Measurements from ENCODE around the gene MGAM2.

Gene MGAM2

GRCh38 chr7:142140401-142140959, 29.0 kb downstream of the MGAM2 start:
- Histone ChIP-seq H3K9me3 (ENCODE audit: control insufficient read depth, insufficient read depth, low read length) (no peaks in the 10 kb centered on the region), H3K27me3 (ENCODE audit: control insufficient read depth, insufficient read depth, low read length) (no peaks in the 10 kb centered on the region), H3K27ac (ENCODE audit: low read length) (no peak overlapping the region), H3K36me3 (ENCODE audit: control insufficient read depth, insufficient read depth, low read length) (no peaks in the 10 kb centered on the region), H3K4me3 (ENCODE audit: low read length) (no peak overlapping the region), H3K4me1 (ENCODE audit: control insufficient read depth, insufficient read depth, low read length) (no peaks in the 10 kb centered on the region)
- DNase-seq (ENCODE audit: low read depth, low spot score) = no peak
- no CpG with 5 or more reads among the region's 2 CpGs for WGBS (ENCODE audit: insufficient coverage, insufficient read length)

DNA sequence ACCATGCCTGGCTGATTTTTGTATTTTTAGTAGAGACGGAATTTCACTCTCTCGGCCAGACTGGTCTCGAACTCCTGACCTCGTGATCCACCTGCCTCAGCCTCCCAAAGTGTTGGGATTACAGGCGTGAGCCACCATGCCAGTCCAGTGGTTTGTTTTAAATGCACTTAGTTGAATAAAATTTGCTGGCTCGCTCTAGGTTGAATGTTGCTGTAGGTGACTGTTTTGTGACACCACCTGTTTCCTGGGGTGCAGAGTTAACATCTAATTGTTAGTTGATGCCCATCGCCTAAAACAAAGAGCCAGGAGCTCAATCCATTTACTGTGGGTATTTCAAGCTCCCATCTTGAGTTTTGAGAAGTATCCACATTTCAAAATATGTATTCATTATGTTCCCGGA, 31.2 kb downstream of the MGAM2 start:
- DNase-seq (ENCODE audit: low read depth, low spot score) = no peak
- H3K4me3 ChIP-seq (ENCODE audit: low read length) = no peak overlapping the region
- no CpG with 5 or more reads among the region's 8 CpGs for WGBS (ENCODE audit: insufficient coverage, insufficient read length)

DNA sequence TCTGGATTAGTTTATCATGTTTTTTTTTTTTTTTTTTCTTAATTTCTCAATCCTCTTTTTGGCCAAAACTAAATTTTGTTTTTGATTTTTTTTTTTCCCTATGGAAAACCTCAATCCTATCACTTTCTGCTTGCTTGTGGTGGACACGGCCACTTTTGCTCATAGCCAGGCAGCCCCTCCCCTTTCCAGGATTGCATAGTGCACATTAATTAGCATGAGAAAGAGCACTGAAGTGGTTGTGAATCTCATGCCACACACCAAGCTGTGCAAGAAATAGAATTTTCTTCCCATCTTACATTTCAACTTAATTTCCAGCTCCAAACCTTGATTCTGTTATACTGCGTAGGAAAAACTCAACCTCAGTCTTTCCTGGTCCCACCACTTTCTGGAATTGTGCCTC, 34.6 kb downstream of the MGAM2 start:
- Histone ChIP-seq H3K27me3 (ENCODE audit: control insufficient read depth, insufficient read depth, low read length) (no peaks in the 10 kb centered on the region), H3K4me1 (ENCODE audit: control insufficient read depth, insufficient read depth, low read length) (peaks cover 4% of the 10 kb centered on the region; the same call in 1 of the 2 replicates), H3K27ac (ENCODE audit: low read length) (no peak overlapping the region), H3K9me3 (ENCODE audit: control insufficient read depth, insufficient read depth, low read length) (no peaks in the 10 kb centered on the region), H3K4me3 (ENCODE audit: low read length) (no peak overlapping the region), H3K36me3 (ENCODE audit: control insufficient read depth, insufficient read depth, low read length) (no peaks in the 10 kb centered on the region)
- WGBS (ENCODE audit: insufficient coverage, insufficient read length) = no CpG with 5 or more reads among the region's 2 CpGs
- DNase-seq (ENCODE audit: low read depth, low spot score) = no peak

More for the DNA sequence above, 31.2 kb downstream of the MGAM2 start:
- Histone ChIP-seq H3K36me3 (ENCODE audit: control insufficient read depth, insufficient read depth, low read length) (no peaks in the 10 kb centered on the region), H3K27me3 (ENCODE audit: control insufficient read depth, insufficient read depth, low read length) (no peaks in the 10 kb centered on the region), H3K9me3 (ENCODE audit: control insufficient read depth, insufficient read depth, low read length) (no peaks in the 10 kb centered on the region), H3K4me1 (ENCODE audit: control insufficient read depth, insufficient read depth, low read length) (peaks cover 3% of the 10 kb centered on the region; the same call in 1 of the 2 replicates), H3K27ac (ENCODE audit: low read length) (no peak overlapping the region)

GRCh38 chr7:142150356-142150755, 38.8 kb downstream of the MGAM2 start:
- Histone ChIP-seq H3K4me3 (ENCODE audit: low read length) (no peak overlapping the region), H3K27ac (ENCODE audit: low read length) (no peak overlapping the region), H3K4me1 (ENCODE audit: control insufficient read depth, insufficient read depth, low read length) (peaks cover 4% of the 10 kb centered on the region; the same call in 1 of the 2 replicates), H3K27me3 (ENCODE audit: control insufficient read depth, insufficient read depth, low read length) (no peaks in the 10 kb centered on the region), H3K9me3 (ENCODE audit: control insufficient read depth, insufficient read depth, low read length) (no peaks in the 10 kb centered on the region), H3K36me3 (ENCODE audit: control insufficient read depth, insufficient read depth, low read length) (no peaks in the 10 kb centered on the region)
- no CpG with 5 or more reads among the region's 1 CpG for WGBS (ENCODE audit: insufficient coverage, insufficient read length)
- DNase-seq (ENCODE audit: low read depth, low spot score) = no peak

DNA sequence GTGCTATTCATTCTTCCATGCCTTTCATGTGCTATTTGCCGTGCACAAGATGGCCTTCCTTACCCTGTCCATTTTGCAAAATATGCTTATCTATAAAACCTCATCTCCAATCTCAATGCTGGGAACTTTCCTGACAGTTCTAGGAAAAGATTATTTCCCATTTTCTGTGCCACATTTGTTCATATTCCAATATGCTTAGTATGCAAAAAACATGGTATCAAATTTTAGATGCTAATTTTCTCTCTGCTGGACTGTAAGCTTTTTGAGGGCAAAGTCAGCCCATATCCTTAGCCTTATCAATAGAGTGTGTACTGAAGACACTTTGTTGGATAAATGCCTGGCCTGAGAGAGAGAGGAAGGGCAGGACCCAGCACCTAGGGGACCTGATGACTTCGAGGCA, 39.4 kb downstream of the MGAM2 start:
- no peaks in the 10 kb centered on the region for H3K36me3 ChIP-seq (ENCODE audit: control insufficient read depth, insufficient read depth, low read length)
- no peak overlapping the region for H3K4me3 ChIP-seq (ENCODE audit: low read length)
- WGBS (ENCODE audit: insufficient coverage, insufficient read length) = no CpG with 5 or more reads among the region's 2 CpGs
- no peak overlapping the region for H3K27ac ChIP-seq (ENCODE audit: low read length)
- no peaks in the 10 kb centered on the region for H3K9me3 ChIP-seq (ENCODE audit: control insufficient read depth, insufficient read depth, low read length)
- DNase-seq (ENCODE audit: low read depth, low spot score) = no peak
- no peaks in the 10 kb centered on the region for H3K27me3 ChIP-seq (ENCODE audit: control insufficient read depth, insufficient read depth, low read length)
- peaks cover 4% of the 10 kb centered on the region; the same call in 1 of the 2 replicates for H3K4me1 ChIP-seq (ENCODE audit: control insufficient read depth, insufficient read depth, low read length)

- Histone ChIP-seq H3K4me1 (ENCODE audit: control insufficient read depth, insufficient read depth, low read length) (peaks cover 1% of the 10 kb centered on the region; the same call in 1 of the 2 replicates), H3K36me3 (ENCODE audit: control insufficient read depth, insufficient read depth, low read length) (no peaks in the 10 kb centered on the region), H3K4me3 (ENCODE audit: low read length) (no peak overlapping the region), H3K9me3 (ENCODE audit: control insufficient read depth, insufficient read depth, low read length) (no peaks in the 10 kb centered on the region), H3K27me3 (ENCODE audit: control insufficient read depth, insufficient read depth, low read length) (no peaks in the 10 kb centered on the region), H3K27ac (ENCODE audit: low read length) (no peak overlapping the region)
- WGBS (ENCODE audit: insufficient coverage, insufficient read length) = no CpG with 5 or more reads among the region's 1 CpG
- DNase-seq (ENCODE audit: low read depth, low spot score) = no peak
These were observed 40.6 kb downstream of the MGAM2 start for GRCh38 chr7:142152076-142152475.

- WGBS (ENCODE audit: insufficient coverage, insufficient read length) = no CpG with 5 or more reads among the region's 4 CpGs
- Histone ChIP-seq H3K27me3 (ENCODE audit: control insufficient read depth, insufficient read depth, low read length) (no peaks in the 10 kb centered on the region), H3K9me3 (ENCODE audit: control insufficient read depth, insufficient read depth, low read length) (no peaks in the 10 kb centered on the region), H3K27ac (ENCODE audit: low read length) (no peak overlapping the region), H3K4me3 (ENCODE audit: low read length) (no peak overlapping the region), H3K36me3 (ENCODE audit: control insufficient read depth, insufficient read depth, low read length) (no peaks in the 10 kb centered on the region), H3K4me1 (ENCODE audit: control insufficient read depth, insufficient read depth, low read length) (no peaks in the 10 kb centered on the region)
- no peak for DNase-seq (ENCODE audit: low read depth, low spot score)
These were observed 41.9 kb downstream of the MGAM2 start for GRCh38 chr7:142153400-142153799.

GRCh38 chr7:142158736-142159496, 47.4 kb downstream of the MGAM2 start:
- no peaks in the 10 kb centered on the region for H3K27me3 ChIP-seq (ENCODE audit: control insufficient read depth, insufficient read depth, low read length)
- WGBS (ENCODE audit: insufficient coverage, insufficient read length) = no CpG with 5 or more reads among the region's 2 CpGs

GRCh38 chr7:142161921-142162320, 50.4 kb downstream of the MGAM2 start:
- H3K4me1 ChIP-seq (ENCODE audit: control insufficient read depth, insufficient read depth, low read length) = no peaks in the 10 kb centered on the region
- DNase-seq (ENCODE audit: low read depth, low spot score) = no peak
- no peaks in the 10 kb centered on the region for H3K9me3 ChIP-seq (ENCODE audit: control insufficient read depth, insufficient read depth, low read length)
- no peaks in the 10 kb centered on the region for H3K27me3 ChIP-seq (ENCODE audit: control insufficient read depth, insufficient read depth, low read length)
- H3K4me3 ChIP-seq (ENCODE audit: low read length) = no peak overlapping the region
- no CpG with 5 or more reads among the region's 1 CpG for WGBS (ENCODE audit: insufficient coverage, insufficient read length)
- no peaks in the 10 kb centered on the region for H3K36me3 ChIP-seq (ENCODE audit: control insufficient read depth, insufficient read depth, low read length)
- no peak overlapping the region for H3K27ac ChIP-seq (ENCODE audit: low read length)

More at GRCh38 chr7:142158736-142159496, 47.4 kb downstream of the MGAM2 start:
- H3K27ac ChIP-seq (ENCODE audit: low read length) = no peak overlapping the region
- no peaks in the 10 kb centered on the region for H3K36me3 ChIP-seq (ENCODE audit: control insufficient read depth, insufficient read depth, low read length)
- H3K4me3 ChIP-seq (ENCODE audit: low read length) = no peak overlapping the region
- no peak for DNase-seq (ENCODE audit: low read depth, low spot score)
- no peaks in the 10 kb centered on the region for H3K9me3 ChIP-seq (ENCODE audit: control insufficient read depth, insufficient read depth, low read length)
- no peaks in the 10 kb centered on the region for H3K4me1 ChIP-seq (ENCODE audit: control insufficient read depth, insufficient read depth, low read length)

GRCh38 chr7:142168746-142169145, 57.2 kb downstream of the MGAM2 start:
- Histone ChIP-seq H3K4me1 (ENCODE audit: control insufficient read depth, insufficient read depth, low read length) (no peaks in the 10 kb centered on the region), H3K9me3 (ENCODE audit: control insufficient read depth, insufficient read depth, low read length) (no peaks in the 10 kb centered on the region), H3K36me3 (ENCODE audit: control insufficient read depth, insufficient read depth, low read length) (no peaks in the 10 kb centered on the region), H3K27ac (ENCODE audit: low read length) (no peak overlapping the region), H3K4me3 (ENCODE audit: low read length) (no peak overlapping the region), H3K27me3 (ENCODE audit: control insufficient read depth, insufficient read depth, low read length) (no peaks in the 10 kb centered on the region)
- DNase-seq (ENCODE audit: low read depth, low spot score) = no peak
- no CpG with 5 or more reads among the region's 2 CpGs for WGBS (ENCODE audit: insufficient coverage, insufficient read length)

DNA sequence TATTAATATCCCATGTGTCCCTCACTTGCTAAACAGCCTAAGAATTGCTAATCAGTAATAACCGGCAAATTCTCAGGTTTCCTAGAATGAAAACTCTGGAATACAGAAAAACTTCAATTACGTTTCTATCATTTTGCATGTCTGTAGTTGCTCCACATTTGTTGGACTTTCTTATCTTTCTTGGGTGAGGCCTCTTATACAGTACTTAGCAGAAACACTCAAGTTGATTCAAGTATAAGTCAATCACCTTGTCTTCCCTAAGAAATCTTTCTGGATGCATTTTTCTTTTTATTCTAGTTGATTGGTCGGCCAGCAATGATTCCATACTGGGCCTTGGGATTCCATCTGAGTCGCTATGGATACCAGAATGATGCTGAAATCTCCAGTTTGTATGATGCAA, 61.4 kb downstream of the MGAM2 start:
- no peaks in the 10 kb centered on the region for H3K36me3 ChIP-seq (ENCODE audit: control insufficient read depth, insufficient read depth, low read length)
- H3K4me1 ChIP-seq (ENCODE audit: control insufficient read depth, insufficient read depth, low read length) = no peaks in the 10 kb centered on the region
- H3K4me3 ChIP-seq (ENCODE audit: low read length) = no peak overlapping the region
- H3K27me3 ChIP-seq (ENCODE audit: control insufficient read depth, insufficient read depth, low read length) = no peaks in the 10 kb centered on the region
- H3K27ac ChIP-seq (ENCODE audit: low read length) = no peak overlapping the region
- WGBS (ENCODE audit: insufficient coverage, insufficient read length) = no CpG with 5 or more reads among the region's 4 CpGs
- no peak for DNase-seq (ENCODE audit: low read depth, low spot score)
- no peaks in the 10 kb centered on the region for H3K9me3 ChIP-seq (ENCODE audit: control insufficient read depth, insufficient read depth, low read length)
